GM12878 (cell line): ENCODE results near the gene NXPE4. TPM values are rescaled to one million over a fixed set of nuclear protein-coding genes. Genes with fewer than 3 reads are reported as not detected.

Experiments
- ATAC-seq: fragments of 200-7000 bp; cut with Tn5 transposase; 3 replicates; pipeline ENCODE4 v1.9.1; 2020; ENCODE audit warnings: mild to moderate bottlenecking, moderate library complexity
- BruUV-seq: library from RNA; stranded (reverse); fragments of 400-500 nt; replicated peaks from 2 replicates; lab custom pipeline; 2021; lab: Mats Ljungman, UMichigan
- CTCF ChIA-PET: fragments of 300-600 bp; sonication (Branson Sonifier 250); formaldehyde crosslinking; extraction: SDS; loops from one replicate; lab custom pipeline; 2021; ENCODE audit warnings: inconsistent platforms; lab: Yijun Ruan, JAX
- POLR2A ChIA-PET: fragments of 350-600 bp; formaldehyde crosslinking; extraction: SDS; loops from one replicate; lab custom pipeline; 2021; ENCODE audit warnings: inconsistent platforms; lab: Charles Lee
- RAD21 ChIA-PET: fragments of 300-600 bp; sonication (Branson Sonifier 250); formaldehyde crosslinking; loops from one replicate; lab custom pipeline; 2023; ENCODE audit warnings: antibody characterized with exemption; ENCODE audit not compliant: unreplicated experiment; lab: Charles Lee
- SMC1A ChIA-PET: fragments of 300-600 bp; sonication (Branson Sonifier 250); formaldehyde crosslinking; loops from one replicate; lab custom pipeline; 2023; ENCODE audit not compliant: unreplicated experiment, uncharacterized antibody; lab: Charles Lee
- DNase-seq: peaks from one replicate; pipeline ENCODE4 v3.0.0-alpha.2; 2011; ENCODE audit warnings: low read depth, low spot score
- FAIRE-seq: peaks from 3 replicates; lab custom pipeline; 2011; peaks lifted over from hg19 to GRCh38; lab: Jason Lieb, UNC
- H2AFZ ChIP-seq: 2 replicates; pipeline ENCODE4 v1.6.0; 2011; ENCODE audit warnings: low read depth, low read length, control low read depth; ENCODE audit not compliant: control insufficient read depth
- H3K27ac ChIP-seq: 2 replicates; pipeline ENCODE4 v1.5.1; 2011; ENCODE audit warnings: control low read depth; ENCODE audit not compliant: control insufficient read depth, insufficient read depth
- H3K27me3 ChIP-seq, 2 experiments: replicated peaks in 1 of 2; 2 replicates each; pipeline versions ENCODE4 v1.6.0 to v1.6.1; 2011; ENCODE audit warnings: low read length in 1 of 2; ENCODE audit not compliant: control insufficient read depth in 2 of 2, insufficient read depth in 2 of 2
- H3K36me3 ChIP-seq, 2 experiments: 2 replicates each; pipeline ENCODE4 v1.5.1; 2011; ENCODE audit warnings: low read length in 1 of 2; ENCODE audit not compliant: control insufficient read depth in 2 of 2, insufficient read depth in 2 of 2
- H3K4me1 ChIP-seq: 2 replicates; pipeline ENCODE4 v1.6.1; 2011; ENCODE audit warnings: mild to moderate bottlenecking, low read length, moderate library complexity, mixed read lengths; ENCODE audit not compliant: control insufficient read depth, insufficient read depth
- H3K4me2 ChIP-seq: 2 replicates; pipeline ENCODE4 v1.6.0; 2011; ENCODE audit warnings: control low read depth; ENCODE audit not compliant: control insufficient read depth, insufficient read depth
- H3K4me3 ChIP-seq: fragments of 200-600 bp; sonication (generic); 2 replicates; pipeline ENCODE4 v1.5.1; 2016
- H3K79me2 ChIP-seq: 2 replicates; pipeline ENCODE4 v1.6.0; 2011; ENCODE audit warnings: low read length; ENCODE audit not compliant: control insufficient read depth, insufficient read depth
- H3K9ac ChIP-seq: 2 replicates; pipeline ENCODE4 v1.8.0; 2011; ENCODE audit warnings: low read length, control low read depth, mixed read lengths; ENCODE audit not compliant: control insufficient read depth, insufficient read depth
- H3K9me3 ChIP-seq: replicated peaks from 3 replicates; pipeline ENCODE4 v1.5.1; 2011; ENCODE audit warnings: mild to moderate bottlenecking, low read length; ENCODE audit not compliant: control insufficient read depth, insufficient read depth
- H4K20me1 ChIP-seq: 2 replicates; pipeline ENCODE4 v1.6.0; 2011; ENCODE audit not compliant: control insufficient read depth, insufficient read depth
- BACH1 ChIP-seq: fragments of 450-650 bp; IDR thresholded peaks from 2 replicates; pipeline ENCODE4 v1.6.1; 2017; ENCODE audit warnings: mild to moderate bottlenecking, borderline replicate concordance
- FOXK2 ChIP-seq: fragments of 450-650 bp; IDR thresholded peaks from 2 replicates; pipeline ENCODE4 v1.6.1; 2017; ENCODE audit warnings: mild to moderate bottlenecking, moderate library complexity
- HCFC1 ChIP-seq: fragments of 150-350 bp; IDR thresholded peaks from 2 replicates; pipeline ENCODE4 v1.6.1; 2014; ENCODE audit warnings: low read length
- MEF2A ChIP-seq: IDR thresholded peaks from 2 replicates; pipeline ENCODE4 v1.6.1; 2011; ENCODE audit warnings: low read depth, mild to moderate bottlenecking, low read length, moderate library complexity; ENCODE audit not compliant: insufficient read depth
- MTA3 ChIP-seq: IDR thresholded peaks from 2 replicates; pipeline ENCODE4 v1.6.1; 2012; ENCODE audit warnings: low read length, inconsistent platforms, borderline replicate concordance
- NFIC ChIP-seq: IDR thresholded peaks from 2 replicates; pipeline ENCODE4 v1.6.1; 2012; ENCODE audit warnings: low read depth, mild to moderate bottlenecking, inconsistent platforms, low read length, moderate library complexity
- POU2F2 ChIP-seq: IDR thresholded peaks from 3 replicates; pipeline ENCODE4 v1.6.1; 2011; ENCODE audit warnings: low read depth, mild to moderate bottlenecking, low read length, borderline replicate concordance
- TBL1XR1 ChIP-seq: IDR thresholded peaks from 2 replicates; pipeline ENCODE4 v1.6.1; 2012; ENCODE audit warnings: low read depth, low read length, improper control_type of control experiment
- ZNF24 ChIP-seq: fragments of 450-650 bp; IDR thresholded peaks from 2 replicates; pipeline ENCODE4 v1.6.1; 2017; ENCODE audit warnings: antibody characterized with exemption, mild to moderate bottlenecking
- WGBS: methylation state at CpG from one replicate; pipeline ENCODE4 v1.1.6; 2016; ENCODE audit warnings: low lambda C conversion rate; ENCODE audit not compliant: insufficient replicate concordance, insufficient coverage; ENCODE audit errors: missing lambda C conversion rate; 5-methylcytosine and 5-hydroxymethylcytosine counted together
- in situ Hi-C: fragments of 300-500 bp; cut with MboI; formaldehyde crosslinking; loops from 9 replicates; pipeline ENCODE4 v1.14.3; 2018; ENCODE audit warnings: mixed read lengths
- intact Hi-C: fragments of 100-400 bp; cut with micrococcal nuclease; formaldehyde crosslinking; loops from one replicate; pipeline ENCODE4 v1.14.2; 2022; ENCODE audit not compliant: unreplicated experiment
- polyA plus RNA-seq, 11 experiments: library from polyadenylated mRNA; depleted of rRNA in 4 of 11; unstranded in 6 of 11; stranded (reverse) in 5 of 11; fragments of >200 nt; fragmentation: Nextera tagmentation in 4 of 11; fragmentation: Illumina TruSeq in 1 of 11; extraction: Ambion mirVana in 4 of 11; extraction: Trizol in 1 of 11; gene quantifications; 1 replicate in 1 of 11; 2 replicates in 10 of 11; pipeline versions ENCODE4 v1.2.1 to v1.2.3, GENCODE V29; 2011 to 2016; ENCODE audit warnings: inconsistent platforms in 2 of 11, missing spikeins in 2 of 11, low read depth in 1 of 11
- total RNA-seq, 4 experiments: library from RNA; depleted of rRNA in 3 of 4; stranded (reverse); fragments of >200 nt in 3 of 4; fragmentation: Illumina TruSeq in 1 of 4; extraction: Trizol in 1 of 4; gene quantifications; 2 replicates each; pipeline versions ENCODE4 v1.2.1 to v1.2.3, GENCODE V29; 2013 to 2021
- TF ChIP-seq, protein P1 (sequence below): IDR thresholded peaks from 2 replicates; pipeline ENCODE4 v1.6.1; 2011; ENCODE audit warnings: low read depth, mild to moderate bottlenecking, low read length, moderate library complexity, borderline replicate concordance; ENCODE audit errors: extremely low read depth
- TF ChIP-seq, protein P2 (sequence below): fragments of 450-650 bp; formaldehyde crosslinking; IDR thresholded peaks from 2 replicates; pipeline ENCODE4 v1.4.0; 2022; ENCODE audit warnings: mild to moderate bottlenecking, moderate library complexity
- TF ChIP-seq, protein P3 (sequence below): IDR thresholded peaks from 2 replicates; pipeline ENCODE4 v1.6.1; 2012; ENCODE audit warnings: low read length, inconsistent platforms
- TF ChIP-seq, protein P4 (sequence below): fragments of 450-650 bp; formaldehyde crosslinking; IDR thresholded peaks from 2 replicates; pipeline ENCODE4 v1.4.0; 2020; ENCODE audit warnings: mild to moderate bottlenecking, moderate library complexity

NXPE4 gene
- total and polyA plus RNA-seq, 10 of the 15 experiments (the other 5 are each of a cell fraction or from before 2014, with no cell fraction given): not detected

DNA sequence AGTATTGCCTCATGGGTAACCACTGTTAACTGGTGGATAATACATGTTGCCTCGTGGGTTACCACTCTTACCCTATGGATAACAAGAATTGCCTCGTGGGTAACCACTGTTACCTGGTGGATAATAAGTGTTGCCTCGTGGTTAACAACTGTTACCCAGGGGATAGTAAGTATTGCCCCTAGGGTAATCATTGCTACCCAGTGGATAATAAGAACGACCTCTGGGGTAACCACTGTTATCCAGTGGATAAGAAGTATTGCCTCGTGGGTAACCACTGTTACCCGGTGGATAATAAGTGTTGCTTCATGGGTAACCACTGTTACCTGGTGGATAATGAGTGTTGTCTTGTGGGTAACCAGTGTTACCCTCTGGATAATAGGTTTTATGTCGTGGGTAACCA, 28.1 kb upstream of the NXPE4 start (continued):
- TF ChIP-seq, protein P1, sequence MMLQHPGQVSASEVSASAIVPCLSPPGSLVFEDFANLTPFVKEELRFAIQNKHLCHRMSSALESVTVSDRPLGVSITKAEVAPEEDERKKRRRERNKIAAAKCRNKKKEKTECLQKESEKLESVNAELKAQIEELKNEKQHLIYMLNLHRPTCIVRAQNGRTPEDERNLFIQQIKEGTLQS: no peak
- TF ChIP-seq, protein P2, sequence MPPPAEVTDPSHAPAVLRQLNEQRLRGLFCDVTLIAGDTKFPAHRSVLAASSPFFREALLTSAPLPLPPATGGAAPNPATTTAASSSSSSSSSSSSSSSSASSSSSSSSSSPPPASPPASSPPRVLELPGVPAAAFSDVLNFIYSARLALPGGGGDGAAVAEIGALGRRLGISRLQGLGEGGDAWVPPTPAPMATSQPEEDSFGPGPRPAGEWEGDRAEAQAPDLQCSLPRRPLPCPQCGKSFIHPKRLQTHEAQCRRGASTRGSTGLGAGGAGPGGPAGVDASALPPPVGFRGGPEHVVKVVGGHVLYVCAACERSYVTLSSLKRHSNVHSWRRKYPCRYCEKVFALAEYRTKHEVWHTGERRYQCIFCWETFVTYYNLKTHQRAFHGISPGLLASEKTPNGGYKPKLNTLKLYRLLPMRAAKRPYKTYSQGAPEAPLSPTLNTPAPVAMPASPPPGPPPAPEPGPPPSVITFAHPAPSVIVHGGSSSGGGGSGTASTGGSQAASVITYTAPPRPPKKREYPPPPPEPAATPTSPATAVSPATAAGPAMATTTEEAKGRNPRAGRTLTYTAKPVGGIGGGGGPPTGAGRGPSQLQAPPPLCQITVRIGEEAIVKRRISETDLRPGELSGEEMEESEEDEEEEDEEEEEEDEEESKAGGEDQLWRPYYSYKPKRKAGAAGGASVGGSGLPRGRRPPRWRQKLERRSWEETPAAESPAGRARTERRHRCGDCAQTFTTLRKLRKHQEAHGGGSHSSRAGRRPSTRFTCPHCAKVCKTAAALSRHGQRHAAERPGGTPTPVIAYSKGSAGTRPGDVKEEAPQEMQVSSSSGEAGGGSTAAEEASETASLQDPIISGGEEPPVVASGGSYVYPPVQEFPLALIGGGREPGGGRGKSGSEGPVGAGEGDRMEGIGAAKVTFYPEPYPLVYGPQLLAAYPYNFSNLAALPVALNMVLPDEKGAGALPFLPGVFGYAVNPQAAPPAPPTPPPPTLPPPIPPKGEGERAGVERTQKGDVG (CRISPR knock-in tag): peak; percentile 75; the same call in 1 of the 2 replicates
- TF ChIP-seq MEF2A (no peak), HCFC1 (0 out of 2 replicates have a peak, but pooled peaks have one; percentile 15)
- TF ChIP-seq, protein P3, sequence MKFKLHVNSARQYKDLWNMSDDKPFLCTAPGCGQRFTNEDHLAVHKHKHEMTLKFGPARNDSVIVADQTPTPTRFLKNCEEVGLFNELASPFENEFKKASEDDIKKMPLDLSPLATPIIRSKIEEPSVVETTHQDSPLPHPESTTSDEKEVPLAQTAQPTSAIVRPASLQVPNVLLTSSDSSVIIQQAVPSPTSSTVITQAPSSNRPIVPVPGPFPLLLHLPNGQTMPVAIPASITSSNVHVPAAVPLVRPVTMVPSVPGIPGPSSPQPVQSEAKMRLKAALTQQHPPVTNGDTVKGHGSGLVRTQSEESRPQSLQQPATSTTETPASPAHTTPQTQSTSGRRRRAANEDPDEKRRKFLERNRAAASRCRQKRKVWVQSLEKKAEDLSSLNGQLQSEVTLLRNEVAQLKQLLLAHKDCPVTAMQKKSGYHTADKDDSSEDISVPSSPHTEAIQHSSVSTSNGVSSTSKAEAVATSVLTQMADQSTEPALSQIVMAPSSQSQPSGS: peak; percentile 39; the same call in 1 of the 2 replicates

DNA sequence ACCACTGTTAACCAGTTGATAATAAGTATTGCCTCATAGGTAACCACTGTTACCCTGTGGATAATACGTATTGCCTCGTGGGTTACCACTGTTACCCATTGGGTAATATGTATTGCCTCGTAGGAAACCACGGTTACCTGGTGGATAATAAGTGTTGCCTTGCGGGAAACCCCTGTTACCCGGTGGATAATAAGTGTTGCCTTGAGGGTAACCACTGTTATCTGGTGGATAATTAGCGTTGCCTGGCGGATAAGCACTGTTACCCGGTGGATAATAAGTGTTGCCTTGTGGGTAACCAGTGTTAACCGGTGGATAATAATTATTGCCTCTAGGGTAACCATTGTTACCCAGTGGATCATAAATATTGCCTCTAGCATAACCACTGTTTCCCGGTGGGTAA, 27.3 kb upstream of the NXPE4 start:
- H3K9ac ChIP-seq: no peak overlapping the region
- H3K9me3 ChIP-seq: peaks cover 4% of the 10 kb centered on the region
- H3K4me3 ChIP-seq: no peak overlapping the region
- BruUV-seq: no TSS peak
- ChIA-PET RAD21 (no interaction called here), SMC1A (no interaction called here), CTCF (no interaction called here), POLR2A (no interaction called here)
- FAIRE-seq (no peak), DNase-seq (no peak), ATAC-seq (peak; percentile 18)
- WGBS: 31% methylated on average over 11 of the region's 11 CpGs
- no peak overlapping the region for H3K27ac ChIP-seq
- TF ChIP-seq TBL1XR1 (0 out of 2 replicates have a peak, but pooled peaks have one; percentile 47), BACH1 (no peak), MTA3 (0 out of 2 replicates have a peak, but pooled peaks have one; percentile 15), NFIC (0 out of 2 replicates have a peak, but pooled peaks have one; percentile 3), POU2F2 (peak; percentile 58; the same call in 1 of the 3 replicates), FOXK2 (no peak), ZNF24 (peak; percentile 98)
- TF ChIP-seq, protein P4, sequence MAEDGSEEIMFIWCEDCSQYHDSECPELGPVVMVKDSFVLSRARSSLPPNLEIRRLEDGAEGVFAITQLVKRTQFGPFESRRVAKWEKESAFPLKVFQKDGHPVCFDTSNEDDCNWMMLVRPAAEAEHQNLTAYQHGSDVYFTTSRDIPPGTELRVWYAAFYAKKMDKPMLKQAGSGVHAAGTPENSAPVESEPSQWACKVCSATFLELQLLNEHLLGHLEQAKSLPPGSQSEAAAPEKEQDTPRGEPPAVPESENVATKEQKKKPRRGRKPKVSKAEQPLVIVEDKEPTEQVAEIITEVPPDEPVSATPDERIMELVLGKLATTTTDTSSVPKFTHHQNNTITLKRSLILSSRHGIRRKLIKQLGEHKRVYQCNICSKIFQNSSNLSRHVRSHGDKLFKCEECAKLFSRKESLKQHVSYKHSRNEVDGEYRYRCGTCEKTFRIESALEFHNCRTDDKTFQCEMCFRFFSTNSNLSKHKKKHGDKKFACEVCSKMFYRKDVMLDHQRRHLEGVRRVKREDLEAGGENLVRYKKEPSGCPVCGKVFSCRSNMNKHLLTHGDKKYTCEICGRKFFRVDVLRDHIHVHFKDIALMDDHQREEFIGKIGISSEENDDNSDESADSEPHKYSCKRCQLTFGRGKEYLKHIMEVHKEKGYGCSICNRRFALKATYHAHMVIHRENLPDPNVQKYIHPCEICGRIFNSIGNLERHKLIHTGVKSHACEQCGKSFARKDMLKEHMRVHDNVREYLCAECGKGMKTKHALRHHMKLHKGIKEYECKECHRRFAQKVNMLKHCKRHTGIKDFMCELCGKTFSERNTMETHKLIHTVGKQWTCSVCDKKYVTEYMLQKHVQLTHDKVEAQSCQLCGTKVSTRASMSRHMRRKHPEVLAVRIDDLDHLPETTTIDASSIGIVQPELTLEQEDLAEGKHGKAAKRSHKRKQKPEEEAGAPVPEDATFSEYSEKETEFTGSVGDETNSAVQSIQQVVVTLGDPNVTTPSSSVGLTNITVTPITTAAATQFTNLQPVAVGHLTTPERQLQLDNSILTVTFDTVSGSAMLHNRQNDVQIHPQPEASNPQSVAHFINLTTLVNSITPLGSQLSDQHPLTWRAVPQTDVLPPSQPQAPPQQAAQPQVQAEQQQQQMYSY (CRISPR knock-in tag): peak; percentile 87
- no peak overlapping the region for H2AFZ ChIP-seq
- no peaks in the 10 kb centered on the region for H3K27me3 ChIP-seq
- in situ Hi-C loops: no loop called here
- no peaks in the 10 kb centered on the region; the same call in 1 of the 2 replicates for H4K20me1 ChIP-seq
- H3K36me3 ChIP-seq: no peaks in the 10 kb centered on the region
- intact Hi-C loops: no loop called here
- H3K4me1 ChIP-seq: no peaks in the 10 kb centered on the region
- H3K4me2 ChIP-seq: no peak overlapping the region
- no peaks in the 10 kb centered on the region for H3K79me2 ChIP-seq
